Muscle of leg (tissue), 11 donors: ENCODE results near the gene LRPAP1. TPM values are rescaled to one million over a fixed set of nuclear protein-coding genes. Genes with fewer than 3 reads are reported as not detected.

ENCODE experiments used
- DNase-seq: peaks from one replicate; pipeline ENCODE4 v3.0.0; 2013
- H3K27ac ChIP-seq: one replicate; pipeline ENCODE4 v1.5.1; 2013; ENCODE audit warnings: mild to moderate bottlenecking, low read length, control low read depth
- H3K27me3 ChIP-seq: one replicate; pipeline ENCODE4 v1.6.1; 2013; ENCODE audit warnings: low read length; ENCODE audit not compliant: control insufficient read depth, insufficient read depth
- H3K36me3 ChIP-seq: one replicate; pipeline ENCODE4 v1.6.1; 2013; ENCODE audit warnings: low read length; ENCODE audit not compliant: control insufficient read depth, insufficient read depth
- H3K4me1 ChIP-seq: one replicate; pipeline ENCODE4 v1.6.1; 2013; ENCODE audit warnings: low read length; ENCODE audit not compliant: control insufficient read depth, insufficient read depth
- H3K4me3 ChIP-seq: one replicate; pipeline ENCODE4 v1.5.1; 2013; ENCODE audit warnings: low read length, control low read depth
- H3K9me3 ChIP-seq: replicated peaks from 2 replicates; pipeline ENCODE4 v1.6.1; 2013; ENCODE audit warnings: low read depth, low read length; ENCODE audit not compliant: control insufficient read depth
- WGBS: methylation state at CpG from one replicate; pipeline ENCODE4 v1.1.5; 2013; ENCODE audit warnings: missing lambda C conversion rate; ENCODE audit not compliant: insufficient coverage; 5-methylcytosine and 5-hydroxymethylcytosine counted together
- polyA plus RNA-seq, 8 donors: library from polyadenylated mRNA; unstranded; fragments of 120-200 nt; gene quantifications; one replicate each; pipeline versions ENCODE4 v1.2.1 to v1.2.3, GENCODE V29; 2013; ENCODE audit warnings: inconsistent platforms in 1 of 8, low replicate concordance in 1 of 8; ENCODE audit not compliant: insufficient read length in 8 of 8, insufficient read depth in 1 of 8
- total RNA-seq: library from RNA; stranded (reverse); fragments of 120-200 nt; gene quantifications from one replicate; pipeline ENCODE4 v1.2.4, GENCODE V29; 2013

LRPAP1 gene
- total and polyA plus RNA-seq, 9 donors, result 72.4 to 99.1 (median 92.7) TPM

- H3K4me1 ChIP-seq, result no peaks in the 10 kb centered on the region
Measured at GRCh38 chr4:3501825-3502425, 30.3 kb downstream of the LRPAP1 start.

GRCh38 chr4:3501126-3501824 lies 30.9 kb downstream of the LRPAP1 start:
- DNase-seq, result no peak
- H3K27ac ChIP-seq, result no peak overlapping the region
- no peaks in the 10 kb centered on the region for H3K27me3 ChIP-seq
- no peak overlapping the region for H3K4me3 ChIP-seq
- WGBS, result 90% methylated on average over 16 of the region's 24 CpGs
- no peaks in the 10 kb centered on the region for H3K9me3 ChIP-seq
- no peaks in the 10 kb centered on the region for H3K4me1 ChIP-seq
- H3K36me3 ChIP-seq, result peaks cover 36% of the 10 kb centered on the region

More at GRCh38 chr4:3501825-3502425, 30.3 kb downstream of the LRPAP1 start:
- DNase-seq, result no peak
- Histone ChIP-seq H3K27me3 (no peaks in the 10 kb centered on the region), H3K36me3 (peaks cover 40% of the 10 kb centered on the region), H3K9me3 (no peaks in the 10 kb centered on the region), H3K4me3 (no peak overlapping the region), H3K27ac (no peak overlapping the region)
- WGBS, result 86% methylated on average over 13 of the region's 19 CpGs

- Histone ChIP-seq H3K4me1 (no peaks in the 10 kb centered on the region), H3K27ac (no peak overlapping the region), H3K9me3 (no peaks in the 10 kb centered on the region), H3K4me3 (no peak overlapping the region), H3K27me3 (no peaks in the 10 kb centered on the region), H3K36me3 (peaks cover 34% of the 10 kb centered on the region)
- WGBS, result 72% methylated on average over 26 of the region's 29 CpGs
- DNase-seq, result no peak
Measured at GRCh38 chr4:3500634-3501101, 31.6 kb downstream of the LRPAP1 start.

DNA sequence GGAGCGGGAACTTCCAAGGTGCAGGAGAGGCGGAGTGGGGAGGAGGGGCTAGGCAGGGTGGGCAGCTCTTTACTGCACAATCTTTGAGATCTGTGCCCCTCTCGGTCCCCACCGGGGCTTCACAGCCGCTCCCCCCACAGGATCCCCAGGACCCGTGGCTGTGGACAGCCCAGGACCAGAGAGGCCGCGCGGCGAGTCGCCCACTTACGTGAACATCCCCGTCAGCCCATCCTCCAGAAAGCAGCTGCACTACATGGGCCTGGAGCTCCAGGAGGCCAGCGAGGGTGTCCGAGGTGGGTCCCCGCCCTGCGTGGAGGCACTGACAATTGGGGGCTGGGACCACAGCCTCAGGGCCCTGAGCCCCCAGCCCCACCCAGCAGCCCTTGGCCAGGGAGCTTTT lies 32.1 kb downstream of the LRPAP1 start:
- DNase-seq, result no peak
- H3K9me3 ChIP-seq, result no peaks in the 10 kb centered on the region
- no peak overlapping the region for H3K27ac ChIP-seq
- H3K4me3 ChIP-seq, result no peak overlapping the region
- no peaks in the 10 kb centered on the region for H3K27me3 ChIP-seq
- H3K4me1 ChIP-seq, result no peaks in the 10 kb centered on the region
- WGBS, result 91% methylated on average over 15 of the region's 17 CpGs
- H3K36me3 ChIP-seq, result peaks cover 29% of the 10 kb centered on the region

DNA sequence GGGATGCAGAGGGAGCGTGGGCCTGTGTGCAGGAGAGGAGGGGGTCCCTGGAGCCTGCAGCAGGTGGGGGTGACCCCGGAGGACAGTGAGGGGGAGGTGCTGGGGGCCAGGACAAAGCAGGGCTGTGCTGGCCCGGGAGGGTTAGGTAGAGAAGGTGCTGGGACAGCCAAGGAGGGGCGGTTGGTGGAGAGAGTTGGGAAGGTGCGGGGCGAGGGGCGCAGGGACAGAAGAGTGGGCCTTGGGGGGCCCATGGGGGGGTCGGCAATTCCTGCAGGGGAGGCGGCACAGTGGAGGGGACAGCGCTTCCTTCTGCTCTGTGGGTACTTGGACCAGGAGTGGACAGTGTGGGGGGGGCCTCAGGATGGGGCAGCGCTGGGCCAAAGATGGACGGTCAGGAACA lies 32.5 kb downstream of the LRPAP1 start:
- no peaks in the 10 kb centered on the region for H3K9me3 ChIP-seq
- H3K4me3 ChIP-seq, result no peak overlapping the region
- WGBS, result 80% methylated on average over 12 of the region's 12 CpGs
- peaks cover under 1% of the 10 kb centered on the region for H3K4me1 ChIP-seq
- DNase-seq, result no peak
- H3K27ac ChIP-seq, result no peak overlapping the region
- no peaks in the 10 kb centered on the region for H3K27me3 ChIP-seq
- H3K36me3 ChIP-seq, result peaks cover 30% of the 10 kb centered on the region

DNA sequence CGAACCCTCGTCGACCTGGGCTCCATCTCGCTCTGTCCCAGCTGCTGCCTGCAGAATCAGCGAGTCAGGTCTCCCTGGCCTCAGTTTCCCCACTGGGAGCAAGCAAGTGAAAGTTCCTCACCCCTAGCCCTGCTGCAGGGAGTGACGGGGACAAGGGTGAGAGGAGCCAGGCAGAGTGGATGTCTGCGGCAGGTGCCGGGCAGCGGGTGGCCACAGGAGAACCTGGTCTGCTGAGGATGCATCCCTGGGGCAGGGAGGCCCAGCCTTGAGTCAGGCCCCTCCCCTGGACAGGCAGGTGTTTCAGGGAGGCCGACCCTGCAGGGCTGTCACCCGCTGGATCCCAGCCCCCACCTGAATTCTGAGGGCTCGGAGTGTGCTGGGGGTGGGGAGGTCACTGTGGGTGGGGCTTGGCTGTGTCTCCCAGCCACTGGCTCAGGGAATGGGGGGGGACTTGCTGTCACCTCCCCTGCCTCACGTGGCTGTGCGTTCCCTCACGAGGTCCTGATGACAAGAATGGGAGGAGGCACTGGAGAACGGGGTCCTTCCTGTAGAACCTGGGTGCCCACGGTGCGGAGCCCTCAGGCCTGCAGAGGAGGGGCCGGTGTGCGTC lies 33.2 kb downstream of the LRPAP1 start:
- Histone ChIP-seq H3K4me1 (peaks cover 8% of the 10 kb centered on the region), H3K27me3 (no peaks in the 10 kb centered on the region), H3K9me3 (no peaks in the 10 kb centered on the region), H3K27ac (no peak overlapping the region), H3K36me3 (peaks cover 29% of the 10 kb centered on the region), H3K4me3 (no peak overlapping the region)
- no peak for DNase-seq
- WGBS, result 74% methylated on average over 15 of the region's 20 CpGs

GRCh38 chr4:3498407-3498806 lies 33.8 kb downstream of the LRPAP1 start:
- Histone ChIP-seq H3K36me3 (peaks cover 28% of the 10 kb centered on the region), H3K4me1 (peaks cover 10% of the 10 kb centered on the region), H3K4me3 (no peak overlapping the region), H3K9me3 (no peaks in the 10 kb centered on the region), H3K27ac (no peak overlapping the region), H3K27me3 (peaks cover 1% of the 10 kb centered on the region)
- 54% methylated on average over 9 of the region's 11 CpGs for WGBS
- DNase-seq, result no peak

GRCh38 chr4:3497523-3498389 lies 34.5 kb downstream of the LRPAP1 start:
- Histone ChIP-seq H3K27me3 (peaks cover 6% of the 10 kb centered on the region), H3K36me3 (peaks cover 28% of the 10 kb centered on the region), H3K9me3 (no peaks in the 10 kb centered on the region), H3K27ac (no peak overlapping the region), H3K4me1 (peaks cover 13% of the 10 kb centered on the region), H3K4me3 (no peak overlapping the region)
- 54% methylated on average over 22 of the region's 24 CpGs for WGBS
- DNase-seq, result no peak

DNA sequence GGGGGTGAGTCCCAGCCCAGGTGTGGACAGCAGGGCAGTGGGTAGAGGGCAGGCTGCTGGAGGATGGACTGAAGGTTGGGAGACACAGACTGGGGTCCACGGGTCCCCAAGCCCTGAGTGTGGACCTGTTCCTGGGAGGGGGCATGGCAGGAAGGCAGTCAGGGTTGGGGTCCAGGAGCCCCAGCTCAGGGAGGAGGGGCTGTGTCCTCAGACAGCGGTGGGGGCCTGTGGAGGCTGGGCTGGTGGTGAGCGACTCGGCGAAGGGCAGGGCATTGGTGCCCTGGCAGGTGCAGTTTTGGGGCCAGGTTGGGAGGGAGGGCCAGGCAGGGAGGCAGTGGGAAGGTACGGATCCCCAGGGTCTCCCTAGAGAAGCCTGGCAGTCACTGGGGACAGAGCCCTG lies 35.1 kb downstream of the LRPAP1 start:
- no peaks in the 10 kb centered on the region for H3K9me3 ChIP-seq
- WGBS, result 85% methylated on average over 6 of the region's 6 CpGs
- no peak overlapping the region for H3K4me3 ChIP-seq
- peaks cover 18% of the 10 kb centered on the region for H3K4me1 ChIP-seq
- H3K36me3 ChIP-seq, result peaks cover 28% of the 10 kb centered on the region
- H3K27me3 ChIP-seq, result peaks cover 8% of the 10 kb centered on the region
- H3K27ac ChIP-seq, result no peak overlapping the region
- no peak for DNase-seq

DNA sequence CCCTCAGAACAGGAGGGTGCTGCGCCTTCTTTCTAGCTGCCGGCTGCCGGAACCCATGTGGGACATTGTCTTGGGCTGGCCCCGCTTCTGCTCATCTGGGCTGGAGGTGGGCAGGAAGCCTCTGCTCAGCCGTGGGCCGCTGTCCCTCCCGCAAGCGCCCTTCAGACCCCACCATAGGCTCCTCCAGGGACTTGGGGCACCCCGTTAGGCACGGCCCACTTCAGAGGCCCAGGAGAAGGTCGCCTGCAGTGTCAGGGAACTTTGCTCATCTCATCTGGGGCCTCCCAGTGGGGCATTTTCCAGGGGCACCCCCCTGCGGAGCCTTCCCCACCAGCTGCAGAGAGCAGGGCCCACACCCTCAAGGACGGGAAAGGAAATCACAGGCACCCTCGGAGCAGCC lies 36.2 kb downstream of the LRPAP1 start:
- Histone ChIP-seq H3K27ac (no peak overlapping the region), H3K27me3 (peaks cover 14% of the 10 kb centered on the region), H3K36me3 (peaks cover 23% of the 10 kb centered on the region), H3K4me1 (peaks cover 20% of the 10 kb centered on the region), H3K4me3 (no peak overlapping the region), H3K9me3 (no peaks in the 10 kb centered on the region)
- 75% methylated on average over 9 of the region's 14 CpGs for WGBS
- DNase-seq, result no peak
